NB4 (cell line): ENCODE results near the gene HGF.

Experiments
- DNase-seq: peaks from one replicate; pipeline ENCODE4 v3.0.0; 2010; ENCODE audit warnings: low read depth
- H3K4me3 ChIP-seq: one replicate; pipeline ENCODE4 v1.5.1; 2011; ENCODE audit warnings: mild to moderate bottlenecking, low read depth, low read length, moderate library complexity
- CTCF ChIP-seq: IDR thresholded peaks from one replicate; pipeline ENCODE4 v1.5.1; 2012; ENCODE audit warnings: low read depth, low read length
- MYC ChIP-seq: IDR thresholded peaks from 2 replicates; pipeline ENCODE4 v1.6.1; 2011; ENCODE audit warnings: low read depth, low read length
- POLR2A ChIP-seq: IDR thresholded peaks from 2 replicates; pipeline ENCODE4 v1.6.1; 2011; ENCODE audit warnings: mild to moderate bottlenecking; ENCODE audit not compliant: insufficient read length; ENCODE audit errors: extremely low read depth
- TF ChIP-seq, protein P1 (sequence below): IDR thresholded peaks from 2 replicates; pipeline ENCODE4 v1.6.1; 2011; ENCODE audit warnings: low read depth, low read length

HGF gene

GRCh38 chr7:81693080-81693479 lies 76.8 kb downstream of the HGF start:
- TF ChIP-seq CTCF (no peak), MYC (no peak), POLR2A (no peak)
- TF ChIP-seq, protein P1, sequence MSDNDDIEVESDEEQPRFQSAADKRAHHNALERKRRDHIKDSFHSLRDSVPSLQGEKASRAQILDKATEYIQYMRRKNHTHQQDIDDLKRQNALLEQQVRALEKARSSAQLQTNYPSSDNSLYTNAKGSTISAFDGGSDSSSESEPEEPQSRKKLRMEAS: no peak
- H3K4me3 ChIP-seq: no peak overlapping the region
- DNase-seq: no peak

- TF ChIP-seq POLR2A (no peak), CTCF (no peak), MYC (no peak)
- TF ChIP-seq, protein P1: no peak
- no peak overlapping the region for H3K4me3 ChIP-seq
- no peak for DNase-seq
Measured at GRCh38 chr7:81692146-81692905, 77.5 kb downstream of the HGF start.

DNA sequence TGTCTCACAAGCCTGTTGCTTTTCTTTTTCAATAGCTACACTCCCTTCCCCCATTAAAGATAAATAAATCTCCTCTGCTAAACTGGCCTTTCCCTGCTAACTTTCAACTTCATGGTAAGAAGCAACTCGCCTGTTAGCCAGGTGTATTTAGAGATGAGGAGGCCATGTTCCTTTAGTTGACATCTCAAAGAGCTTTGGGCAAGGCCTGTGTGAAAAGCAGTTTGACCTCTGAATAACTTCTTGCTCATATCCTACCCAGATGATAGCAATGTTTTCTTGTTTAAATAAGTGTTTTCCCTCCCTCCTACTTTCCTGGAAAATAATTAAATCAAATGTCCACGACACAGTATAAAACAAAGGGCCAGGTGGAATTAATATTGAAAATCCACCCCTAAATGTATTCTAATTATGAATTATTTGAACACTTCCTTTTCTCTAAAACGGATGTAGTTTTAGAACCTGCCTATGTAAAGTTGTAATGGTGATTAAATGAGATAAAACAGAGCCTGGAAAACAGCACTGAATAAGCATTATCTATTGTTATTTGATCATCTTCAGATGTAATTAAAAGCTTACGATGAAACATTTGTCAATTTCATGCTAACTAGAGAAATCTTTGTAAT lies 78.5 kb downstream of the HGF start:
- H3K4me3 ChIP-seq: no peak overlapping the region
- no peak for DNase-seq
- TF ChIP-seq MYC (no peak), POLR2A (no peak), CTCF (no peak)
- TF ChIP-seq, protein P1: no peak

DNA sequence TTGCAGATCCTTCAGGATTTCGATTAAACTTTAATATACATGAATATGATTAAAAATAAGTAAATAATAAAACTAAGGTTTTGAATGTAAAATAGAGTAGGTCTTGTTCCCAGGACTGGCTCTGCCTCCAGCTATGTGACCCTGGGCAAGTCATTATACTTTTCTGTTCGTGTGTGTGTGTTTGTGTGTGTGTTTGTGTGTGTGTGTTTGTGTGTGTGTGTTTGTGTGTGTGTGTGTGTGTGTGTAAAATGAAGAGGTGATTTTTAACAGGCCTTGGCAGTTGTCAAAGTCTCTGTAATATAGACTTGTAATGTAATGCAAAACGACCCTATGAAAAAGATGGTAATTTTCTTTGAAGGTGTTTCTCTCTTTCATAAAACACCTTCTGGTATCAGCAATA lies 79.2 kb downstream of the HGF start:
- TF ChIP-seq MYC (no peak), POLR2A (no peak), CTCF (no peak)
- TF ChIP-seq, protein P1: no peak
- no peak for DNase-seq
- H3K4me3 ChIP-seq: no peak overlapping the region

DNA sequence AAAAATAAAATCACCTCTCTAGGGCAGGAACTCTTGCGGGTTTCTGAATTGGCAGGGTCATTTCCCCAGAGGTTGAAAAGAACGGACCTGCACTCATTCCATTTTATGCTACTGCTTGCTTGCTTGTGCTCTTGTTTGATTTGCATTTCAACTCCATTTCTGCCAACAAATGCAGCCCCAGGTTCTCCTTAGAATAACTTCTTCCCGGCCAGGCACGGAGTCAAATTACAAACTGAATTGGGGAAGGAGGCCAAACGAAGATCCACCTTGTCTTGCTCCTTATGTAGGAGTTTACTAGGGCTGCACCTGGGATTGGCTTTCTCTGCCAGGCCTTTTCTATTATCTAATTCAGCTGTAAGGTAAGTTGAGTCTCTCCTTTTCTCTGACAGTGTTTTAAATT lies 79.6 kb downstream of the HGF start:
- TF ChIP-seq POLR2A: no peak
- TF ChIP-seq MYC: no peak
- TF ChIP-seq, protein P1: no peak
- no peak for TF ChIP-seq CTCF
- no peak overlapping the region for H3K4me3 ChIP-seq
- no peak for DNase-seq
